Heart right ventricle (tissue), 16 donors: ENCODE data around the gene SFT2D3. TPM values are rescaled to one million over a fixed set of nuclear protein-coding genes. Genes with fewer than 3 reads are reported as not detected.

ENCODE experiments used
- ATAC-seq, 8 donors: fragments of 200-7000 bp; cut with Tn5 transposase; one replicate each; pipeline ENCODE4 v1.9.1; 2020; ENCODE audit warnings: mild to moderate bottlenecking in 8 of 8, moderate library complexity in 8 of 8, moderate number of reproducible peaks in 1 of 8
- DNase-seq, 2 donors: peaks; one replicate each; pipeline ENCODE4 v3.0.0-alpha.2; 2020
- H3K27ac ChIP-seq, 10 donors: fragments of 200-600 bp; sonication (generic) in 2 of 10; one replicate each; pipeline versions ENCODE4 v1.5.0 to v1.8.0; 2020 to 2022; ENCODE audit warnings: mild to moderate bottlenecking in 3 of 10
- H3K27me3 ChIP-seq, 7 donors: fragments of 200-600 bp; one replicate each; pipeline ENCODE4 v1.8.0; 2021 to 2022; ENCODE audit warnings: mild to moderate bottlenecking in 2 of 7
- H3K36me3 ChIP-seq, 9 donors: fragments of 200-600 bp; sonication (generic) in 1 of 9; one replicate each; pipeline versions ENCODE4 v1.5.0 to v1.8.0; 2020 to 2022; ENCODE audit warnings: mild to moderate bottlenecking in 2 of 9
- H3K4me1 ChIP-seq, 9 donors: fragments of 200-600 bp; sonication (generic) in 1 of 9; one replicate each; pipeline versions ENCODE4 v1.5.0 to v1.8.0; 2020 to 2022; ENCODE audit warnings: mild to moderate bottlenecking in 4 of 9
- H3K4me3 ChIP-seq, 10 donors: fragments of 200-600 bp; sonication (generic) in 2 of 10; one replicate each; pipeline versions ENCODE4 v1.5.0 to v1.8.0; 2020 to 2022; ENCODE audit warnings: mild to moderate bottlenecking in 7 of 10, moderate library complexity in 2 of 10
- H3K9me3 ChIP-seq, 11 donors: fragments of 200-600 bp in 10 of 11; sonication (generic) in 2 of 11; one replicate each; pipeline versions ENCODE4 v1.5.0 to v1.8.0; 2013 to 2022; ENCODE audit warnings: mild to moderate bottlenecking in 2 of 11, control low read depth in 1 of 11, moderate library complexity in 1 of 11
- CTCF ChIP-seq, 9 donors: fragments of 200-600 bp; sonication (generic) in 2 of 9; IDR thresholded peaks; one replicate each; pipeline versions ENCODE4 v1.5.0 to v1.8.0; 2021 to 2022; ENCODE audit warnings: antibody characterized with exemption in 9 of 9, mild to moderate bottlenecking in 5 of 9, moderate library complexity in 1 of 9
- WGBS, 2 donors: extraction: QIAGEN DNeasy Blood & Tissue Kit; methylation state at CpG; one replicate each; pipeline ENCODE4 v1.1.7; 2013; ENCODE audit warnings: inconsistent platforms in 1 of 2; 5-methylcytosine and 5-hydroxymethylcytosine counted together
- intact Hi-C, 10 donors: fragments of 100-400 bp; cut with DNase I; formaldehyde crosslinking; loops; one replicate each; pipeline versions ENCODE4 v1.11.1 to v1.14.2; 2022
- polyA plus RNA-seq, 2 donors: library from polyadenylated mRNA; stranded (reverse); fragments of 200-250 nt; gene quantifications; one replicate each; pipeline ENCODE4 v1.2.3, GENCODE V29; 2013
- total RNA-seq, 10 donors: library from RNA; stranded (reverse); fragmentation: NEBNext Ultra II Directional in 3 of 10; extraction: Animal tissue kit (Norgen Biotek cat#: 25700) in 3 of 10; gene quantifications; one replicate each; pipeline versions ENCODE4 v1.2.1 to v1.2.4, GENCODE V29; 2021 to 2023
- donor health status: Arrhythmogenic right ventricular cardiomyopathy.
- donor health status: ischemic (EF 13 %, LVEDD 7.1; RV severe dilation, severe dysfunction).
- donor health status: healthy with polysubstance abuse.
- donor health status: DM: no; HTN: yes; CAD: no.
- donor health status: DM: no; HTN: no; CAD: no.
- donor health status: ischemic (EF 25% LVEDD 6.9; RV normal size, moderate dysfunction).
- donor health status: ischemic (EF 25% LVEDD 5.7; RV mildly dilated, moderate dysfunction).
- donor health status: healthy.
- donor health status: DM: yes; HTN: yes; CAD: no.
- donor health status: Ischemic cardiomyopathy.
- donor health status: ischemic (EF 35%, LVEDD 5.7; RV mildly dilated, moderate dysfunction).
- donor health status: nonischemic (EF 11% LVEDD 7.7; RV severe dilation, severe dysfunction).
- donor health status: DM: yes; HTN: yes; CAD: no.
- donor health status: PGD.
- donor health status: ischemic (EF 29% LVEDD 5.4; RV normal size, mild dysfunction).
- donor health status: nonischemic (EF 23%, LVEDD 6.1; RV moderate dilation, normal function).

The SFT2D3 gene
- total and polyA plus RNA-seq, 12 donors: 2.2 to 5.6 (median 3.4) TPM

- ATAC-seq (no peak), DNase-seq (no peak)
- no peak overlapping the region for H3K27ac ChIP-seq
- no peaks in the 10 kb centered on the region for H3K9me3 ChIP-seq
- 94 to 95% methylated on average over 25 of the region's 25 CpGs for WGBS, 2 donors
- peaks cover 0 to 13% (median 0%) of the 10 kb centered on the region in 9 donors for H3K4me1 ChIP-seq
- H3K27me3 ChIP-seq: no peaks in the 10 kb centered on the region
- no peak overlapping the region for H3K4me3 ChIP-seq
- H3K36me3 ChIP-seq: peaks cover 0 to 97% (median 20%) of the 10 kb centered on the region in 9 donors
- intact Hi-C loops: no loop called here
- no peak for TF ChIP-seq CTCF (IDR thresholded peaks at IDR 0.05)
These were observed 12.3 kb downstream of the SFT2D3 start for GRCh38 chr2:127713562-127713961.

GRCh38 chr2:127715778-127716449, 14.6 kb downstream of the SFT2D3 start:
- intact Hi-C loops: no loop called here
- Histone ChIP-seq H3K4me1 (peaks cover 0 to 13% (median 0%) of the 10 kb centered on the region in 9 donors), H3K9me3 (no peaks in the 10 kb centered on the region), H3K36me3 (peaks cover 7 to 97% (median 34%) of the 10 kb centered on the region in 9 donors), H3K4me3 (no peak overlapping the region), H3K27ac (no peak overlapping the region), H3K27me3 (no peaks in the 10 kb centered on the region)
- DNase-seq (no peak), ATAC-seq (no peak)
- TF ChIP-seq CTCF (IDR thresholded peaks at IDR 0.05): no peak
- 85 to 91% methylated on average over 13 to 14 of the region's 14 CpGs for WGBS, 2 donors

GRCh38 chr2:127718271-127718670, 17.0 kb downstream of the SFT2D3 start:
- no peak overlapping the region for H3K4me3 ChIP-seq
- H3K4me1 ChIP-seq: peaks cover 0 to 23% (median 9%) of the 10 kb centered on the region in 9 donors
- H3K36me3 ChIP-seq: peaks cover 7 to 99% (median 43%) of the 10 kb centered on the region in 9 donors
- DNase-seq (no peak), ATAC-seq (no peak)
- TF ChIP-seq CTCF (IDR thresholded peaks at IDR 0.05): no peak
- H3K9me3 ChIP-seq: no peaks in the 10 kb centered on the region
- peak overlapping the region in 2 of 10 donors; percentile 0 to 24 for H3K27ac ChIP-seq
- no peaks in the 10 kb centered on the region for H3K27me3 ChIP-seq
- intact Hi-C loops: no loop called here
- 98 to 100% methylated on average over 4 of the region's 4 CpGs for WGBS, 2 donors

DNA sequence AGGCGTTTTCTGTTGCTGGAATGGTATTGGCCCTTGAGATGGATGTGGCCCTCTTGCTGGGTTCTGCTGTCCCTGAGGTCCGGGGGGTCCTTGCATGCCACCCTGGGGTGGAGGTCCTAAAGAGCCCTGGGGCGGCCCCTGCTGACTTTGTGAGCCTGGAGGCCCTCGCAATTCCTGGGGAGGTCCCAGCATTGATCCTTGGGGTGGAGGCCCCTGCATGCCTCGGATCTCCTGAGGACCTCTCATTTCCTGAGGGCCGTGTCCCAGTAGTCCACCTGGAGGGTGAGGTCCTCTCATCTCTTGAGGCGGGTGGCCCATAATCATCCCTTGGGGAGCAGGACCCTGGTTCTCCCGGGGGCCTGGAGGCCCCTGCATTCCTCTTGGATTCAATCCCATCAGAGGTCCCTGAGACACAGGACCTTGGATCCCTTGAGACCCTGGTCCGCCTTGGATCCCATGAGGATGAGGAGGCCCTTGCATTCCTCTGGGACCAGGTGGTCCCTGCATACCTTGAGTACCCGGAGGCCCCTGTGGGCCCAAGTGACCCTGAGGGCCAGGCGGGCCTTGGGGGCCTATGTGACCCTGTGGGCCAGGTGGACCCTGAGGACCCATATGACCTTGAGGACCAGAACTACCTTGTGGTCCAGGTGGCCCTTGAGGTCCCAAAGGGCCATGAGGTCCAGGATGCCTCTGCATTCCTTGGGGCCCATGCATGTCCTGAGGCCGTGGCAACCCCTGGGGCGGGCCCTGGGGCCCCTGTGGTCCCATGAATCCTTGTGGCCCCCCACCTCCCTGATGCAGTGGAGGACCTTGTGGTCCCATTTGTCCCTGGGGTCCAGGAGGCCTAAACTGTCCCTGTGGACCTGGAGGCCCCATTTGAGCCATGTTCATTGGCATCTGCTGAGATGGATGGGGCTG, 18.3 kb downstream of the SFT2D3 start:
- Histone ChIP-seq H3K9me3 (no peaks in the 10 kb centered on the region), H3K27ac (peak overlapping the region in 1 of 10 donors; percentile 38), H3K4me1 (peaks cover 0 to 26% (median 9%) of the 10 kb centered on the region in 9 donors), H3K4me3 (no peak overlapping the region), H3K27me3 (no peaks in the 10 kb centered on the region), H3K36me3 (peaks cover 7 to 98% (median 43%) of the 10 kb centered on the region in 9 donors)
- ATAC-seq: peak in 2 of 8 donors; percentile 15 to 36
- intact Hi-C loops: no loop called here
- DNase-seq: no peak
- WGBS, 2 donors: 96 to 98% methylated on average over 13 of the region's 13 CpGs
- TF ChIP-seq CTCF (IDR thresholded peaks at IDR 0.05): no peak
